Stomach (tissue), 9 donors: ENCODE measurements around the gene NYAP2. TPM values are rescaled to one million over a fixed set of nuclear protein-coding genes. Genes with fewer than 3 reads are reported as not detected.

Source experiments
- DNase-seq, 2 donors: peaks; one replicate each; pipeline versions ENCODE4 v3.0.0 to v3.0.0-alpha.2; 2013 to 2019
- H3K27ac ChIP-seq, 5 donors: fragments of 200-600 bp in 4 of 5; sonication (generic) in 4 of 5; one replicate each; pipeline ENCODE4 v1.5.1; 2013 to 2019; ENCODE audit warnings: mild to moderate bottlenecking in 1 of 5, moderate library complexity in 1 of 5
- H3K27me3 ChIP-seq, 3 donors: fragments of 200-600 bp; sonication (generic); one replicate each; pipeline ENCODE4 v1.5.1; 2017 to 2019; ENCODE audit warnings: mixed run types in 1 of 3
- H3K36me3 ChIP-seq, 4 donors: fragments of 200-600 bp; sonication (generic); 1 replicate in 3 of 4; 2 replicates in 1 of 4; pipeline ENCODE4 v1.5.1; 2016 to 2019
- H3K4me1 ChIP-seq, 4 donors: fragments of 200-600 bp; sonication (generic); one replicate each; pipeline ENCODE4 v1.5.1; 2016 to 2019
- H3K4me3 ChIP-seq, 4 donors: fragments of 200-600 bp; sonication (generic) in 3 of 4; one replicate each; pipeline ENCODE4 v1.5.1; 2016 to 2019; ENCODE audit warnings: mild to moderate bottlenecking in 1 of 4
- H3K9me3 ChIP-seq, 4 donors: fragments of 200-600 bp; sonication (generic); one replicate each; pipeline ENCODE4 v1.5.1; 2016 to 2019
- CTCF ChIP-seq, 7 experiments: fragments of 450-650 bp in 4 of 7; fragments of 200-600 bp in 3 of 7; sonication (generic) in 3 of 7; IDR thresholded peaks; one replicate each; pipeline ENCODE4 v1.5.1; 2016 to 2019; ENCODE audit warnings: antibody characterized with exemption in 7 of 7, control low read depth in 2 of 7, mild to moderate bottlenecking in 1 of 7
- EP300 ChIP-seq: sonication (generic); formaldehyde crosslinking; IDR thresholded peaks from one replicate; pipeline ENCODE4 v1.6.1; 2017; ENCODE audit warnings: antibody characterized with exemption
- POLR2A ChIP-seq, 4 donors: fragments of 450-650 bp; IDR thresholded peaks; one replicate each; pipeline ENCODE4 v1.6.1; 2016; ENCODE audit warnings: antibody characterized with exemption in 4 of 4, control low read depth in 2 of 4, mild to moderate bottlenecking in 1 of 4, moderate library complexity in 1 of 4
- POLR2AphosphoS5 ChIP-seq, 3 donors: sonication (generic); formaldehyde crosslinking; IDR thresholded peaks; one replicate each; pipeline ENCODE4 v1.6.1; 2016; ENCODE audit warnings: antibody characterized with exemption in 3 of 3
- WGBS, 5 donors: extraction: QIAGEN DNeasy Blood & Tissue Kit in 3 of 5; methylation state at CpG; one replicate each; pipeline versions ENCODE4 v1.1.5 to v1.1.7; 2013 to 2018; 5-methylcytosine and 5-hydroxymethylcytosine counted together
- intact Hi-C: fragments of 100-400 bp; cut with DNase I; formaldehyde crosslinking; loops from one replicate; pipeline ENCODE4 v1.15.1; 2023; ENCODE audit warnings: low total_unique reads
- polyA plus RNA-seq, 3 donors: library from polyadenylated mRNA; stranded (reverse); fragments of 200-250 nt; gene quantifications; one replicate each; pipeline ENCODE4 v1.2.3, GENCODE V29; 2013
- total RNA-seq, 5 donors: library from RNA; depleted of rRNA; stranded (reverse); fragments of >200 nt; gene quantifications; one replicate each; pipeline versions ENCODE4 v1.1.0 to v1.2.3, GENCODE V29; 2014 to 2016
- donor health status: healthy with polysubstance abuse.
- donor health status: Bipolar disorder and iron deficiency.
- donor health status: healthy.

NYAP2 gene
- total and polyA plus RNA-seq, 8 donors, result under 0.01 to 0.18 (median 0.03) TPM; not detected in 5

- no peaks in the 10 kb centered on the region for H3K27me3 ChIP-seq
- WGBS, 5 donors, result 88 to 94% (median 93%) methylated on average over 3 of the region's 3 CpGs
- intact Hi-C loops, result no loop called here
- no peak overlapping the region for H3K4me3 ChIP-seq
- no peak for DNase-seq
- no peak overlapping the region for H3K27ac ChIP-seq
- no peak for TF ChIP-seq EP300
- no peak for TF ChIP-seq POLR2A (IDR thresholded peaks at IDR 0.05)
- no peak for TF ChIP-seq POLR2AphosphoS5 (IDR thresholded peaks at IDR 0.05)
- no peak for TF ChIP-seq CTCF (IDR thresholded peaks at IDR 0.05)
- peaks cover 0 to 14% (median 10%) of the 10 kb centered on the region in 4 donors for H3K4me1 ChIP-seq
- no peaks in the 10 kb centered on the region for H3K9me3 ChIP-seq
- H3K36me3 ChIP-seq, result no peaks in the 10 kb centered on the region
Observed at GRCh38 chr2:225484751-225485150, 85.2 kb downstream of the NYAP2 start.

- intact Hi-C loops, result no loop called here
- Histone ChIP-seq H3K27me3 (no peaks in the 10 kb centered on the region), H3K27ac (no peak overlapping the region), H3K36me3 (no peaks in the 10 kb centered on the region), H3K4me1 (peaks cover 0 to 14% (median 10%) of the 10 kb centered on the region in 4 donors), H3K4me3 (no peak overlapping the region), H3K9me3 (no peaks in the 10 kb centered on the region)
- no peak for TF ChIP-seq POLR2AphosphoS5 (IDR thresholded peaks at IDR 0.05)
- TF ChIP-seq EP300, result no peak
- no peak for TF ChIP-seq POLR2A (IDR thresholded peaks at IDR 0.05)
- TF ChIP-seq CTCF (IDR thresholded peaks at IDR 0.05), result no peak
- WGBS, 5 donors, result 90 to 98% (median 94%) methylated on average over 3 of the region's 3 CpGs
- no peak for DNase-seq
Observed at GRCh38 chr2:225486236-225486635, 86.7 kb downstream of the NYAP2 start.

- WGBS, 5 donors, result 49 to 55% (median 52%) methylated on average over 2 of the region's 2 CpGs
- no peaks in the 10 kb centered on the region for H3K9me3 ChIP-seq
- TF ChIP-seq POLR2A (IDR thresholded peaks at IDR 0.05), result no peak
- no peak for TF ChIP-seq CTCF (IDR thresholded peaks at IDR 0.05)
- no peak for TF ChIP-seq POLR2AphosphoS5 (IDR thresholded peaks at IDR 0.05)
- no peak for TF ChIP-seq EP300
Observed at GRCh38 chr2:225487878-225488416, 88.4 kb downstream of the NYAP2 start.

GRCh38 chr2:225488743-225489142 lies 89.2 kb downstream of the NYAP2 start:
- Histone ChIP-seq H3K27ac (no peak overlapping the region), H3K27me3 (no peaks in the 10 kb centered on the region), H3K4me1 (peaks cover 0 to 14% (median 10%) of the 10 kb centered on the region in 4 donors), H3K9me3 (no peaks in the 10 kb centered on the region), H3K4me3 (no peak overlapping the region), H3K36me3 (no peaks in the 10 kb centered on the region)
- DNase-seq, result no peak
- TF ChIP-seq CTCF (IDR thresholded peaks at IDR 0.05), result no peak
- TF ChIP-seq POLR2A (IDR thresholded peaks at IDR 0.05), result no peak
- TF ChIP-seq POLR2AphosphoS5 (IDR thresholded peaks at IDR 0.05), result no peak
- TF ChIP-seq EP300, result no peak
- intact Hi-C loops, result no loop called here
- 77 to 82% (median 79%) methylated on average over 2 of the region's 2 CpGs for WGBS, 5 donors

More at GRCh38 chr2:225487878-225488416, 88.4 kb downstream of the NYAP2 start:
- H3K27me3 ChIP-seq, result no peaks in the 10 kb centered on the region
- no peak overlapping the region for H3K4me3 ChIP-seq
- peaks cover 0 to 14% (median 10%) of the 10 kb centered on the region in 4 donors for H3K4me1 ChIP-seq
- peak in 1 of 2 donors; percentile 38 for DNase-seq
- H3K27ac ChIP-seq, result no peak overlapping the region
- intact Hi-C loops, result no loop called here
- no peaks in the 10 kb centered on the region for H3K36me3 ChIP-seq
